IPS DF 6.9 (cell line): ENCODE results near the gene FUT8.
"Not testable (repeated sequence)": the region's sequence is repeated elsewhere in the genome, so short reads cannot be mapped to it uniquely, and the experiment has no call there.

Source experiments
- DNase-seq: peaks from one replicate; pipeline ENCODE4 v3.0.0-alpha.2; 2013; ENCODE audit warnings: low read depth, low spot score
- H3K27ac ChIP-seq: one replicate; pipeline ENCODE4 v1.5.1; 2013; ENCODE audit warnings: low read length, control low read depth
- H3K27me3 ChIP-seq: 2 replicates; pipeline ENCODE4 v1.6.1; 2013; ENCODE audit warnings: mild to moderate bottlenecking, low read length; ENCODE audit not compliant: control insufficient read depth, insufficient read depth
- H3K36me3 ChIP-seq: 2 replicates; pipeline ENCODE4 v1.6.1; 2013; ENCODE audit warnings: low read length; ENCODE audit not compliant: control insufficient read depth, insufficient read depth
- H3K4me1 ChIP-seq: 2 replicates; pipeline ENCODE4 v1.6.1; 2013; ENCODE audit warnings: low read length; ENCODE audit not compliant: control insufficient read depth, insufficient read depth
- H3K4me3 ChIP-seq: 2 replicates; pipeline ENCODE4 v1.5.1; 2013; ENCODE audit warnings: mild to moderate bottlenecking, low read length
- H3K9me3 ChIP-seq: 2 replicates; pipeline ENCODE4 v1.6.1; 2013; ENCODE audit warnings: low read length, inconsistent platforms; ENCODE audit not compliant: control insufficient read depth, insufficient read depth
- WGBS: extraction: QIAGEN DNeasy Blood & Tissue Kit; methylation state at CpG from one replicate; pipeline ENCODE4 v1.1.7; 2013; ENCODE audit warnings: mixed read lengths, missing lambda C conversion rate; ENCODE audit not compliant: insufficient read length, insufficient coverage; 5-methylcytosine and 5-hydroxymethylcytosine counted together

Gene FUT8

DNA sequence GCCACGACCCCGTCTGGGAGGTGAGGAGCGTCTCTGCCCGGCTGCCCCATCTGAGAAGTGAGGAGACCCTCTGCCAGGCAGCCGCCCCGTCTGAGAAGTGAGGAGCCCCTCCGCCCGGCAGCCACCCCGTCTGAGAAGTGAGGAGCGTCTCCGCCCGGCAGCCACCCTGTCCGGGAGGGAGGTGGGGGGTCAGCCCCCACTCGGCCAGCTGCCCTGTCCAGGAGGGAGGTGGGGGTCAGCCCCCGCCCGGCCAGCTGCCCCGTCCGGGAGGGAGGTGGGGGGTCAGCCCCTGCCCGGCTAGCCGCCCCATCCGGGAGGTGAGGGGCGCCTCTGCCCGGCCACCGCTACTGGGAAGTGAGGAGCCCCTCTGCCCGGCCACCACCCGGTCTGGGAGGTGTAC, 221.1 kb downstream of the FUT8 start:
- H3K36me3 ChIP-seq, H3K9me3 ChIP-seq, DNase-seq, H3K27me3 ChIP-seq, H3K4me3 ChIP-seq, H3K27ac ChIP-seq, H3K4me1 ChIP-seq: not testable (repeated sequence)
- no CpG with 5 or more reads among the region's 26 CpGs for WGBS

DNA sequence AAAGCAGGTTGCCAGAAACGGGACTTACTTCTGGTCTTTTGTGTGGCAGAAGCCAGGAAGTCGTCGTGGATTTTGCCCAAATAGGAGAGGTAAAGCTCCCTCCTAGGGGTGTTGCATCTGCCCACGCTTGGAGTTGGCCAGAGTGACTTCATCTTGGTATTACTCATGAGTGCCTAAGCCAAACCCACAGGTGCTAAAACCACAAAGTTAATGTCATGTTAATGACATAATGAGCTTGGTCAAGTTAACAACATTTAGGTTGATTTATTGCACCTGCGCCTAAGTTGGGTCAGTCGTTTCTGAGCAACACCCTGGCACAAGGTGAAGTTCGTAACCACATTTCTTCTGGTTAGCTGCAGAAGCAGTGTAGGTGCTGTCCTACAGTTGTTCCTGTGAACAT, 225.2 kb downstream of the FUT8 start:
- WGBS = no CpG with 5 or more reads among the region's 7 CpGs
- Histone ChIP-seq H3K27me3 (no peaks in the 10 kb centered on the region), H3K9me3 (no peaks in the 10 kb centered on the region), H3K4me3 (no peak overlapping the region), H3K4me1 (no peaks in the 10 kb centered on the region), H3K27ac (no peak overlapping the region), H3K36me3 (no peaks in the 10 kb centered on the region)
- DNase-seq = no peak

- H3K27me3 ChIP-seq = no peaks in the 10 kb centered on the region
- no peaks in the 10 kb centered on the region for H3K9me3 ChIP-seq
- H3K27ac ChIP-seq = no peak overlapping the region
- no peak overlapping the region for H3K4me3 ChIP-seq
- no peak for DNase-seq
- H3K4me1 ChIP-seq = no peaks in the 10 kb centered on the region
- WGBS = no CpG with 5 or more reads among the region's 1 CpG
- no peaks in the 10 kb centered on the region for H3K36me3 ChIP-seq
Observed at GRCh38 chr14:65639216-65639615, 226.7 kb downstream of the FUT8 start.

GRCh38 chr14:65650826-65651225, 238.3 kb downstream of the FUT8 start:
- H3K9me3 ChIP-seq = no peaks in the 10 kb centered on the region
- H3K36me3 ChIP-seq = no peaks in the 10 kb centered on the region
- H3K4me1 ChIP-seq = no peaks in the 10 kb centered on the region
- no peak overlapping the region for H3K27ac ChIP-seq
- no peaks in the 10 kb centered on the region for H3K27me3 ChIP-seq
- WGBS = no CpG with 5 or more reads among the region's 2 CpGs
- no peak overlapping the region for H3K4me3 ChIP-seq
- no peak for DNase-seq

- Histone ChIP-seq H3K27ac (no peak overlapping the region), H3K27me3 (no peaks in the 10 kb centered on the region), H3K36me3 (no peaks in the 10 kb centered on the region), H3K4me3 (no peak overlapping the region), H3K4me1 (no peaks in the 10 kb centered on the region), H3K9me3 (no peaks in the 10 kb centered on the region)
- no CpG with 5 or more reads among the region's 2 CpGs for WGBS
- DNase-seq = no peak
Observed at GRCh38 chr14:65656554-65656953, 244.0 kb downstream of the FUT8 start.

DNA sequence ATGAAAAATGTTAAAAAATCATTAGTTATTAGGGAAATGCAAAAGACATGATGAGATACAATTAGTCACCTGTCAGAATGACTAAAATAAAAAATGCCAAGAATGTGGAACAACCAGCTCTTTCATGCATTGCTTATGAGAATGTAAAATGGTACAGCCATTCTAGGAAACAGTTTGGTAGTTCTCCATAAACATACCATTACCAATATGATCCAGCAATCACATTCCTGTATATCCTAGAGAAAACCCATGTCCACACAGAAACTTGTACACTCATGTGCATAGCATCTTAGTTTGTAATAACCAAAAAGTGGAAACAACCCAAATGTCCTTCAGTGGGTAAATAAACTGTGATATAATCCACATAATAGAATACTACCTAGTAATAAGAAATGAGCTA, 245.7 kb downstream of the FUT8 start:
- DNase-seq = no peak
- Histone ChIP-seq H3K9me3 (no peaks in the 10 kb centered on the region), H3K4me1 (no peaks in the 10 kb centered on the region), H3K27ac (no peak overlapping the region), H3K4me3 (no peak overlapping the region), H3K27me3 (no peaks in the 10 kb centered on the region), H3K36me3 (no peaks in the 10 kb centered on the region)

GRCh38 chr14:65661865-65662264, 249.3 kb downstream of the FUT8 start:
- Histone ChIP-seq H3K4me1 (no peaks in the 10 kb centered on the region; the same call in 1 of the 2 replicates), H3K9me3 (no peaks in the 10 kb centered on the region), H3K27ac (no peak overlapping the region), H3K36me3 (no peaks in the 10 kb centered on the region), H3K4me3 (no peak overlapping the region), H3K27me3 (no peaks in the 10 kb centered on the region)
- no peak for DNase-seq
- no CpG with 5 or more reads among the region's 3 CpGs for WGBS

DNA sequence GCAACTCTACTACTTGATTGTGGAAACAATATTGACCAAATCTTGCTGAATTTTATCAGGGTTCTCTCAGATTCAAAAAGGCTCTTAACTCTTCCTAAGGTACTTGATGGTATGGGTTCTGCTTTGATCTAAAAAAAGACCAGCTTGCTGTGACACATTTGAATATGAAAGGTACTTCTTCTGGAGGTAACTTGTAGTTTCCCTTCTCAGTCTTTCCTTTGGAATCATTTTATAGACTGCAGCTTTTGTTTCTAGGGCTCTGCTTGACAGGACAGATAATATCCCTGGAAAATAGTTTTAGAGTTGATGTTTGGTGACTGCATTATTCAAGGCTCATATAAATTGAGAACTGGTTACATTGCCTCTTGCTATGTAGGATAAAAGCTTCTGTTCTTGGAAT, 251.9 kb downstream of the FUT8 start:
- Histone ChIP-seq H3K36me3 (no peaks in the 10 kb centered on the region), H3K4me1 (no peaks in the 10 kb centered on the region; the same call in 1 of the 2 replicates), H3K27ac (no peak overlapping the region), H3K27me3 (no peaks in the 10 kb centered on the region), H3K9me3 (no peaks in the 10 kb centered on the region), H3K4me3 (no peak overlapping the region)
- no peak for DNase-seq

- no CpG with 5 or more reads among the region's 5 CpGs for WGBS
- Histone ChIP-seq H3K27ac (no peak overlapping the region), H3K36me3 (no peaks in the 10 kb centered on the region), H3K4me3 (no peak overlapping the region), H3K9me3 (no peaks in the 10 kb centered on the region), H3K27me3 (no peaks in the 10 kb centered on the region), H3K4me1 (no peaks in the 10 kb centered on the region)
- no peak for DNase-seq
Observed at GRCh38 chr14:65676361-65677014, 264.0 kb downstream of the FUT8 start.

GRCh38 chr14:65685572-65685971, 273.0 kb downstream of the FUT8 start:
- Histone ChIP-seq H3K9me3 (no peaks in the 10 kb centered on the region), H3K27me3 (no peaks in the 10 kb centered on the region), H3K4me1 (no peaks in the 10 kb centered on the region), H3K27ac (no peak overlapping the region), H3K36me3 (no peaks in the 10 kb centered on the region), H3K4me3 (no peak overlapping the region)
- no CpG with 5 or more reads among the region's 2 CpGs for WGBS
- no peak for DNase-seq

- Histone ChIP-seq H3K4me1 (no peaks in the 10 kb centered on the region), H3K36me3 (no peaks in the 10 kb centered on the region), H3K4me3 (no peak overlapping the region), H3K9me3 (no peaks in the 10 kb centered on the region), H3K27me3 (no peaks in the 10 kb centered on the region), H3K27ac (no peak overlapping the region)
- DNase-seq = no peak
Observed at GRCh38 chr14:65686761-65687160, 274.2 kb downstream of the FUT8 start.
